HCEC 1CT (cell line): ENCODE data around the gene OTOP2.

Source experiments
- DNase-seq: peaks from one replicate; pipeline ENCODE4 v3.0.0-alpha.2; 2017

Gene OTOP2, protein sequence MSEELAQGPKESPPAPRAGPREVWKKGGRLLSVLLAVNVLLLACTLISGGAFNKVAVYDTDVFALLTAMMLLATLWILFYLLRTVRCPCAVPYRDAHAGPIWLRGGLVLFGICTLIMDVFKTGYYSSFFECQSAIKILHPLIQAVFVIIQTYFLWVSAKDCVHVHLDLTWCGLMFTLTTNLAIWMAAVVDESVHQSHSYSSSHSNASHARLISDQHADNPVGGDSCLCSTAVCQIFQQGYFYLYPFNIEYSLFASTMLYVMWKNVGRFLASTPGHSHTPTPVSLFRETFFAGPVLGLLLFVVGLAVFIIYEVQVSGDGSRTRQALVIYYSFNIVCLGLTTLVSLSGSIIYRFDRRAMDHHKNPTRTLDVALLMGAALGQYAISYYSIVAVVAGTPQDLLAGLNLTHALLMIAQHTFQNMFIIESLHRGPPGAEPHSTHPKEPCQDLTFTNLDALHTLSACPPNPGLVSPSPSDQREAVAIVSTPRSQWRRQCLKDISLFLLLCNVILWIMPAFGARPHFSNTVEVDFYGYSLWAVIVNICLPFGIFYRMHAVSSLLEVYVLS

DNA sequence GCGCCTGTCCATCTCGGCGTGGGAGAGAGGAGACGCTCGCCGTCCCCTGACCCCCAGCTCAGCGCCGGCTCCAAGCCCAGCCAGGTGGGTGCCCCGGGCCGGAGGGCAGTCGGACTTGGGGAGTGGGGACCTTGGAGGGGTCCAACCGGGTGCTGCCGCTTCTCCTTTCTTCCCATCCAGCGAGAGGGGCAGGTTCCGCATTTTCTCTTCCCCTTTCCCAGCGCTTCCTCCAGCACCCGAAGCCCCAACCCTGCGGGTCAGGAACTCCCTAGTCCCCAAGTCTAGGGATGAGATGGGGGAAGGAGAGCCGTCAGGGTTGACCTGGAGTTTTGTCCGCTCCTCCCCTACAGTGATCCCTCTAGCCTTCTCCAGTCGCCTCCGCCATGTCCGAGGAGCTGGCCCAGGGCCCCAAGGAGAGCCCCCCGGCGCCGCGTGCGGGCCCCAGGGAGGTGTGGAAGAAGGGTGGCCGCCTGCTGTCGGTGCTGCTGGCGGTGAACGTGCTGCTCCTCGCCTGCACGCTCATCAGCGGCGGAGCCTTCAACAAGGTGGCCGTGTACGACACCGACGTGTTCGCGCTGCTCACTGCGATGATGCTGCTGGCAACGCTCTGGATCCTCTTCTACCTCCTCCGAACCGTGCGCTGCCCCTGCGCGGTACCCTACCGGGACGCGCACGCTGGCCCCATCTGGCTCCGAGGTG is at the start of gene OTOP2:
Gene OTOP2, plus strand, starts transcription at position 24 of the 699 bp plus-strand sequence. Its CDS starts 360 bp downstream, at position 384.
- DNase-seq, result no peak

DNA sequence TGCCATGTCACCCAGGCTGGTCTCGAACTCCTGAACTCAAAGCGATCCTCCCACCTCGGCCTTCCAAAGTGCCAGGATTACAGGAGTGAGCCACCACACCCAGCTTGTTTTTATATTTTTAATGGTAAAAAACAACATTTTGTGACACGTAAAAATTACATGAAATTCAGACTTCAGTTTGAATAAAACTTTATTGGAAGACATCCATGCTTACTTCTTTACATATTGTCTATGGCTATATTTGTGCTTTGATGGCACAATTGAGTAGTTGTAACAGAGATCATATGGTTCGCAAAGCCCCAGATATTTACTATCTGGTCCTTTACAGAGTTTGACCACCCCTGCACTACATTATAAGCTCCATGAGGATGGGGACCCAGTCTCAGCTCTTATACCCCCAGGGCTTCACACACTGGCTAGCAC is 49.4 kb upstream of the OTOP2 start:
- no peak for DNase-seq

DNA sequence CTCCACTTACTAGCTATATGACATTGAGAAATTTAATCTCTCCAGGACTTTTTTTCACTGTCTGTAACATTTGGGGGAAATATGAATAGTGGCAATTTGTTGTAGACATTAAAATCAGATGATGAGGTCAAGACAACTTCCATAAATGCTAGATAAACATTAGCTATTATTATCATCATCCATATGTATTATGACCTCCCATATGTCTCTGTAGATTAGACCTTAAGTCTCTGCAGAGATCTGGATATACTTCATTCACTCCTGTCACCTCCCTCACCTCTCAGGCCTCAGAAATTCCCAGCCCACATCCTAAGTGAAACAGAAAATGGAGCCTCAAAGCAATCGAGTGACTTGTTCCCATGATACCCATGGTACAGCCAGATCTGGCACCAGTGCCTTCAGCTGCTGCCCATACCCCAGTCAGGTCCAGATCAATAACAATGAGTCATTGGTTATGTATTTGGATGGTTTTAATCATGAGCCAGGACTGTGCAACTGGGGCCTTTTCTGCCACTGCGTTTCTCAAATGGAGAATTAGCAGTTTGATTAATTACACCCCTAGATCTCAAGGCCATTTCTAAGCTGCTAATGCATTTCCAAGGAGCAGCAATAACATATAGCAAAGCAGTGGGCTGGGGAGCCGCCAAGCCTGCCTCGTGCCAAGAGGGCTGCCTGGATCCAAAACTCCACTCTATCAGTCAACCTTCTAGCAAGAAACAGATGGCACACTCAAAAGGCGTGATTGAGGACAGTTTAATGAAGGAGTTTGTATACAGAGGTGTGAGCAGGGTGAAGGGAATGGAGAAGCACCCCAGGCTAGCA is 48.7 kb upstream of the OTOP2 start:
- no peak for DNase-seq

DNA sequence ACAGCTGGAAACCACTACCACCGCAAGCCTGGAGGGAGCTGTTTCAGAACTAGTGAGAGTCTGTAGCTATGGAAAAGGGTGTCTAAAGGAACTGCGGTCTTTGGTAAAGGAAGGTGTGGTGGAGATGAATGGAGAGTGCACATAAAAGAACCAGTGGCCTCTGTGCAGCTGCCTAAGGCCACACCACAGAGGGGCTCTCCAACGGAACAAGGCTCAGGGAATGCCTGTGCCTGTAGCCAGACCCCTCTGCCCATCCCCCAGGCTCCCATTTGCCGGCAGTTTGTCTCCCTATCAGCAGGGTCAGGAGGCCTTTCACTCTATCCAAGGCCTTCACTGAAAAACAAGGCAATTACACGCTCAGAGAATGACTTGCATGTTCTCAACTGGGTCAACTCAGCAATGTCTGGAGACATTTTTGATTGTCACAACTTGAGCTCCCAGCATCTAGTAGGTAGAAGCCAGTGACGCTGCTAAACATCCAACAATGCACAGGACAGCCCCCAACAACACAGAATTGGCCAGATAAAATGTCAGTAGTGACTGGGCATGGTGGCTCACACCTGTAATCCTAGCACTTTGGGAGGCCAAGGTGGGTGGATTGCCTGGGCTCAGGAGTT is 48.0 kb upstream of the OTOP2 start:
- DNase-seq, result no peak

DNA sequence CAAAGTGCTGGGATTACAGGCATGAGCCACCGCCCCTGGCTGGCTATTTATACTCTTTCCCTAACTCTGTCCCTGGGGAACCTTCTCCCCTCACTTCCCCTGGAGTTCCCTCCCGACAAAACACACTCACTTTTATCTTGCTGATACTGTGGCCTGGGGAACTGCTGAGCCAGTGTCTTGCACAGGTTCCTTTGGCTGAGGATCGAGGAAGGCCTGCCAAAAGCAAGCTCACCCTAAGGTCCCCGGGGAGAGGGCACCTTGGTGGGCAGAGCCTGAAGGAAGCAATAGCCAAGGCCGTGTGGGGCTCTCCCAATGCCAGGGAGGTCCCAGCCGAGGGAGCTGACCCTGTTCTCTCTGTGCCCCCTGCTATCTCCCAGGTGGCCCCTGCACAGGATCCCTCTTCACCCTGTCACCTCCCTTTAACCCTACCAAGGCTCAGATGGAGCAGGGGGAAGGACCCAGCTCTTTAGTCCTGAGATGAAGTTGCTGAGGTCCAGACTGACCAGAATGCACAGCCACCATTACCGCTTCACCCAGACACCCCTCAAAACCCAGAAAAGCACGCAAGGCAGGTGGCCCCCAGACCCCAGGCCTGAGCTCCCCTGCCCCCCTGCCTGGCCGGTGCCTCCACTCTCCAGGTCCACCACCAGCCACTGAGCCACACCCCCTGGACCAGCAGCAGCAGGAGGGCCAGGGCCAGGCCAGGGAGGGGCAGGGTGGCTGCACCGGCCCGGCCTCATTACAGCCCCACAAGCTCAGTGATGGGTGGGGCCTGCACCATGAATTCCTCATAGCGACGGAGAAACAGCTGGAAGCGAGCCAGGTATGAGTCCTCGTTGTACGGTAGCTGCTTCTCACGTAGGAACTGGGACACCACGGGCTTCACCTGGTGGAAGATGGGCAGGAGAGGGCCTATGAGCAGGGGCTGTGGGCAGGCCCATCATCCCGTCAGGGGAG is 46.2 kb upstream of the OTOP2 start:
- peak; percentile 23 for DNase-seq

DNA sequence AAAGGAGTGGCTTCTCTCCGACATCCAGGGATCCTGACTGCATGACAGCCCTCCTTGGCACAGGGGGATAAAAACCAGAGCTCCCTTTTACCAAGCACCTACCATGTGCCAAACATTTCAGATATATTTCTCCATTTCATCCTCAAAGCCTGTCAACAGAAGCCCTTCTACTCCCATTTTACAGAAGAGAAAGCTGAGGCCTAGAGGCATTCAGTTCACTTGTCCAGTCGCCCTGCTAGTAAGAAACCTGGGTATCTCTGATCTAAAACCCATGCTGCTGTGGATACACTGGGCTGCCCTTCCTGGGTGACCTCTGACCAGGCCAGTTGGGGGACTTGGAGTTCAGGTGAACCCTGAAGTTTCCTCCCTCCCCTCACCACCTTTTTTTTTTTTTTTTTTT is 45.4 kb upstream of the OTOP2 start:
- no peak for DNase-seq

DNA sequence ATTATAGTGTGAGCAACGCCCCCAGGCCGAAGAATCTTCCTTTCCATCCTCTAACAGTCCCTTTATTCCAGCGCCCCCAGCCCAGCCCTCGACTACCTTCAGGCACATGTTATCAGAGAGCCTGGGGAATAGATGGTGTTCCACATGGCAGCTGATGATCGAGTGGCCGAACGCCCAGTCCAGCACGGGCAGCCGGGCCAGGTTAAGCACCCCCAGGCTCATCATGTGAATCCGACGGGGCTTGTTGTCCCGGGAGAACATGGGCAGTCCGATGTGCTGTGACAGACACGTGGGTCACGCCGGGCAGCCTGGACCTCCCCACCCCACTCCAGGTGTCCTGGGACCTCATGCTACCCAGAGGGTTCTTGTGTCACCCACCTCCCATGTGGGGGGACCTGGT is 44.8 kb upstream of the OTOP2 start:
- no peak for DNase-seq

DNA sequence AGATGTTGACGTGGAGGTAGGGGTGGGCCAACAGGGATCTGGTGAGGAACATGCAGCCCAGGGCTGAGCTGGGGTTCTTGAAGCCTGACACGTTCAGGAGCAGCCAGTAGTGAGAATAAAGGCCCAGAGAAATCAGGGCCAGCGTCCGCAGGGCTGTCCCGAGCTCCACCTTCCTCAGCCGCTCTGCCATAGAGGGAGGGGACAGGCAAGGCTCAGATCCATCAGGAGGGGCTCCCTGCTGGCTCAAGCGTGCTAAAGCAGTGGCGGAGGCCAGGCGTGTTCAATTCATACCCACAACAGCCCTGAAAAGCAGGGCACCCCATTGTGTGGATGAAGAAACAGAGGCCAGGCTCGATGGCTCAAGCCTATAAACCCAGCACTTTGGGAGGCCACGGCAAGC is 43.0 kb upstream of the OTOP2 start:
- no peak for DNase-seq

DNA sequence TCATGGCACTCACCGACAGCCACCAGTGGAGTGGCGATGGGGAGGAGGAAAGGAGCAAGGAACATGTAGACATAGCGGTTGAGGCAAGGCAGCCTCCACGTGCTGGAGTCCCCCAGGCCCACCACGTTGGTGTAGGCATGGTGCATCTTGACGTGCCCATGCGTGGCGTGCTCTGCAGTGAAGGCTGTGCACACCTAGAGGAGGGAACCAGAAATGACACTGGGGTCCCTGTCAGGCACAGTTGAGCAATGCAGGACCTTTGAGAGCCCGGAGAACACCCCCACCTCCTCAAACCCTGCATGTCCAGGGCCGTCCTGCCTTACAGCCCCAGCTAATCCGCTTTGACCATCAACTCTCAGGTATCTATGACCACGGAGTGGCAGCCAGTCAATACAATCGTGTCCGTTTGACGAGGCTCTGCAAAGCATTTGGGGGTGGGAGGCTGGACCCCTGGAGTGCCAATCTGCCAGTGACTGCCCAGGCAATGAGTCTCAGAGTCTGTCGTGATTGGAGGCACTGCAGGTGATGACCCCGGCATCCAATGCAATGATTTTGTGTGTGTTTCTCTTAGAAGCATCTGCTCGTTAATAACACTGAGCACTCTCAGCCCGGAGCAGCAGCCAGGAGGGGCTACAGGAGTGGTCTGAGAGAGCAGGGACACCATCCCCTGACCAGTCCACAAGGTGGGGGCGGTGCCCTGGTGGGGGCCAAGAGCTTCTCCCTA is 41.4 kb upstream of the OTOP2 start:
- no peak for DNase-seq

DNA sequence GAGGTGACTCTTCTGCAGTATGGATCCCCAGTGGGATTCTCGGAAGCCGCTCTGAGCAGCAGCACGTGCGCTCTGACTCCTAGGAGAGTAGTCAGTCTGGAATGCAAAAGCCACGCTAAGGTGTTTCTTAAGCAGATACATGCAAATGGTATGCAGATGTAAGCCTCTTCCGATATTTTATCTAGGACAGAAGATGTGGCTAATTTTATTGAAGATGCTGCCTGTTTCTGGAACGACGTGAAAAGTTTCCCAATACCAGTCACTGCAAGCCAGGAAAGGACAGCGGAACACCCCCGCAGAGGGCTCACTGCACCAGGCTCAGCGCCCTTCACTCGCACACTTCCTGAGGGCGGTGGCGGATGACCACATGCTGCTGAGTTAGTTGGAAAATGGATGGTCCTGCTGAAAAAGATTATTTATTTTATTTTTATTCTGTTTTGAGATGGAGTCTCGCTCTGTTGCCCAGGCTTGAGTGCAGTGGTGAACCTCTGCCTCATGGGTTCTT is 40.8 kb upstream of the OTOP2 start:
- no peak for DNase-seq

DNA sequence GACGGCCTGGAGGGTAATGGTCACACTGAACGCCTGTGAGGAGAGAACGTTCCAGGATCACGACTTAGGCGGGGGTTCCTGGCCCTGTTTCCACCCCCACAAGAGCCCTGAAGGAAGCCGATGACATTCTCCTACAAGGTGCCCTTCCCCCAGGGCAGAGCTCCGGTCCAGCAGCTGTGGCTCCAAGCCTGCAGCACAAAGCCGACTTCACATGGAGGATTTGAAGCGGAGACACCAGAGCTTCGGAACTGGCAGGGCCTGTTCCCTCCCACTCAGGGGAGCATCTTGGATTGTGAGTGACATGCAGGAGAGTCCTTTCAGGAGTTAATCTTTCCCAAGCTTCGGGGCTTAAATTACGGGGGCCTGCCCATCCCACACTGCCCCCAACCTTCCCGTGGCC is 35.6 kb upstream of the OTOP2 start:
- DNase-seq, result no peak

DNA sequence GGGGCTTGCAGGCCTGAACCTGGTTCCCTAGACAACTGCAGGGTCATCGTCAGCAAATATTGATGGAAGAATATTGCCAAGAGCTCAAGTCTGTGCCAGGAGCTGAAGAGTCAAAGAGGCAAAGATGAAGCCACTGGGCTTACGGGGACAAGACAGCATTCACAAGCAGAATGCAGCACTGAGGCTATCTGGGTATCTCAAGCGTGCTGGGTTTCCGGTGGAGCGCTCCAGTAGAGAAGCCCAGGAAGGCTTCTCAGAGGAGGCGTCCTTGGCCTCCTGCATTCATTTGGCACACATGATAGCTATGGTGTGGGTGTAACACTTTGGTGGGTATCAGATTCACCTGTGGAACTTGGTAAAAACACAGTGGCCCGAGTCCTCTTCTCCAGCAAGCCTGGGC is 33.5 kb upstream of the OTOP2 start:
- DNase-seq, result no peak

DNA sequence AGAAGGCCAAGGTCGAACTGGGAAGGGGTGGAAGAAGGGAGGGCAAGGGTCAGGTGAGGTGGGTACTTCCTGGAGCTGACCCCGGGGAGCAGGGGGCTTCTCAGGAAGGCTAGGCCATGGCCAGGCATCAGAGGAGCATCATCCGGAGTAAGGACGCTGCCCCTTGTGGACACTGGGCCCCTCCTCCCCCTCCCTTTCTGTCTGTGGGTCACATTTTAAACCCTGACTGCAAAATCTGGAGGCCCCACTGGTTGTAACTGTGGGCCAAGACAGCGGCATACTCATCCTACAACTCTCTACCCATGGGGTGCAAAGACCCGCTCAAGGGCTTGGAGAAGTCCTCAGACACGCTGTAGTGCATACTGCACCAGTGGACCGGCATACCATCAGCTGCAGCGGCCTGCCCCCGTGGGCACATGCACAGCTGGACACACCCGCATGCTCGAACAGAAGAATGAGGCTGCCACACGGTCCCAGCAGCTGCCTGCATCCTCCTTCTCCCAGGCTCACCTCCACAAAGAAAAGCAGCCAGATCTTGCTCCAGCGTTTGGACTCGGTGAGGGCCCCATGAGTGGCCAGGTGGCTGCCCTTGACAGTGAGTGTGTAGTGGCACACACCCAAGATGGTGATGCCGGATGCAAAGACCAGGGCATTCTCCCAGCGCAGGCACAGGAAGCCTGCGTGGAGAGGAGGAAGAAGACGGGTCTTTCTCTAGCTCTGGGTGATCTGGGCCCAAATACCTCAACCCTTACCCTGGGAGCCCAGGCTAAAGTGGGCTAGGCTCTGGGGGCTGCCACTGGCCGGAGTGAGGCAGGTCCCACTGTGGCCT is 31.8 kb upstream of the OTOP2 start:
- no peak for DNase-seq

DNA sequence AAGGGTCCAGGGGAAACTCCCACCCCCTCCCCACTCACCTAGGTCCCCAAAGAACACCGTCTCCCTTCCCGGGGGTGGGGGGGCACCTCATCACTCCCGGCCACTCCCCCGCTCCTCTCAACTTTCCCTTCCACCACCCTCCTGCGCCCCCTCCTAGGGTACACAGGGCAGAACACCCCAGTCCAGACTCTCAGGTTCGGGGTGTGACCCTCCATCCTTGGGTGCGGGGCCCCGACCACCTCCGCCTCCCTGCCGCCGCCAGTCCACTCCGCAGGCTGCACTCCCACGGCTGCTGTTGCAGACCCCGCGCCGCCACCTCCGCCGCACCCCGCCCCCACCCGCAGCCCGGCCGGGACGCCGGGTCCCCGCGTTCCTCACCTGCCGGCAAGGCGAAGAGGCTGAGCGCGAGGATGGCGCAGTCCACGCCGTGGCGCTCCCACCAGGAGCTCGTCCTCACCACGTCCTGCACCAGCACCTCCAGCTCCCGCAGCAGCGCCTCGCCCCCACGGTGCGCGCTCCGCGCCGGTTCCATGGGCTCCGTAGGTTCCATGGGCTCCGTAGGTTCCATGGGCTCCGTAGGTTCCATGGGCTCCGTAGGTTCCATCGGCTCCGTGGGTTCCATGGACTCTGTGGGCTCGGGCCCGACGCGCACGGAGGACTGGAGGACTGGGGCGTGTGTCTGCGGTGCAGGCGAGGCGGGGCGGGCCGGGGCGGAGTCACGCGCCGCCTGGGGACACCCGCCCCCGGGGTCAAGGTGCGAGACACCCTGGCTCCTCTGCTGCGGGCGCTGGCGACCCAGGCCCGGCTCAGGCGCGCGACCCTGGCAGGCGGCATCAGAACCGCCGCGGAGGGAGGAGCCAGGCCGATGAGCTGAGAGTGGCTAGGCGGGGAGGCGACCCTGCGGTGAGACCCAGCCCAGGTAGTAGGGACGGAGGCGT is 30.8 kb upstream of the OTOP2 start, which contains the start of gene FADS6:
Gene FADS6, minus strand, starts transcription at position 660 of the 938 bp plus-strand sequence. Its CDS starts 38 bp downstream, at position 622.
- DNase-seq, result no peak

DNA sequence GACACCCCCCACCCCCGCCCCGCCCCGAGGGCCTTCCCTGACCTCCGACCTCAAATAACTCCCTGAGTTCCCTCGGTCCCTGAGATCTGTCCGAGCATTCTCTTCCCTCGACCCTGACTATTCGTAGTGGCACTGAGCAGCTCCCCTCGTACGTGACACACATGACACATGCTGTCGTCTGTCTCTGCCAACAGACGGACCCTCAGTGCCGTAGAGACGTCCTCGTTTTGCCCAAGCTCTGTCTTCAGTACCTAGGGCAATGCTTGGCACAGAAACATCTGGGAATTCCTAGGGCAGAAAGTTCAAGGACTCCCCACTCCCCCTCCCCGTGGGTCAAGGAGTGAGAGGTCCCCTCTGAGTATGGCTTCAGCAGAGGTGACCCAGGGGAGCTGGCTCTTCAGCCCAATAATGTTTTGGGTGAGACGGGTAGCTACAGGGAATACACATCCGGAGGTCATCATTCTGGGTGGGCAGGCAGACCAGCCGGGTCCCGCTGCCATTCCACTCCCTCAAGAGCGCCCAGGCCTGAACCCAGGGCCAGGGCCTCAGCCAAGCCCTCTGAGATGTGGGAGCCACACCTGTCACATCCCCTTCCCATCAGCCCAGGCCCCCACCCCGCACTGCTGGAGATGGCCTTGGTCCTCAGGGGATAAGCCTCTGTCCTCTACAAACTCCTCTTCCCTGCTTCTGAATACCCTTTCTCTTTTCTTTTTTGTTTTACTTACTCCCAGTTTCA is 30.0 kb upstream of the OTOP2 start:
- no peak for DNase-seq

DNA sequence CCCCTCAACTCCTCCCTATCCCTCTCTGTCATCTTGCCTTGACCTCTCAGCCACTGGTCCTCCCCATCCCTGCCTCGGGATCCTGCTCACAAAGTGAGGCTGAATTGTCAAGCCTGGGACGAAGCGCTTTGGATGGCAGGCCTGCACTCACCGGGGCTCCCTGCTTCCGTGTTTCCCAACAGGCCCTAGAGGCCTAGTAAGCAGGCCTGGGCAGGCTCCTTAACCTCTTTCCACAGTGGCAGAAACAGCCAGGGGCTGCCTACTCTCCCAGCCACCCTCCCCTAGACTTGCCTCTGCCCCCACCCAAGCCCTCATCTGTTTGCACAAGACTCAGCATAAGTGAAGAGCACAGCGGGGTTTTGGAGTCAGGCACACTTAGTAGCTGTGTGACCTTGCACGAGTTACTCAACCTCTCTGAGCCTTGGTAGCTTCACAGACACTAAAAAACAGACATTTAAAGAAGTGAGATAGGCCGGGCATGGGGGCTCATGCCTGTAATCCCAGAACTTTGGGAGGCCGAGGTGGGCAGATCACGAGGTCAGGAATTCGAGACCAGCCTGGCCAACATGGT is 25.6 kb upstream of the OTOP2 start:
- no peak for DNase-seq

DNA sequence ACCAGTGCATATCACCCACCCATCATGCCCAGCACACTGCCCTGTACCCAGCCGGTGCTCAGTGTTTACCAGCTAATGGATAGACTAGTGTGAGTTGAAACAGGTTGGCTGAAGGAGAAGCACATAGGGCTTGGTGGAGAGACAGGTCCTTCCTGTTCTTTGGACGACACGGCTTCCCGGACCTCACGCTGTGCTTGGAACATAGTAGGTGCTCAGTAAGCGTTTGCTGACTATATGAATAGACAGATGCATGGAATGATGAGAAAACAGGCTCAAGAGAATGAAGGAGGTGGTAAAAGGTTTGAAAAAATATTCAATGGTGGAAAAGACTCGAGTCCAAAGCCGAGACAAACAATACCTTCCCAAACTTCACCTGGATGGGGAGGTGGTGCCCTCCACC is 23.9 kb upstream of the OTOP2 start:
- no peak for DNase-seq
